Stimulated activated CD4-positive, alpha-beta T cell treated with anti-CD3 and anti-CD28 coated beads, Interleukin-15, amount 100 ng/mL, for 24 hours (primary cell): ENCODE data around the gene MYEOV.

ENCODE experiments used
- DNase-seq: peaks from one replicate; pipeline ENCODE4 v3.0.0-alpha.2; 2020

Gene MYEOV

DNA sequence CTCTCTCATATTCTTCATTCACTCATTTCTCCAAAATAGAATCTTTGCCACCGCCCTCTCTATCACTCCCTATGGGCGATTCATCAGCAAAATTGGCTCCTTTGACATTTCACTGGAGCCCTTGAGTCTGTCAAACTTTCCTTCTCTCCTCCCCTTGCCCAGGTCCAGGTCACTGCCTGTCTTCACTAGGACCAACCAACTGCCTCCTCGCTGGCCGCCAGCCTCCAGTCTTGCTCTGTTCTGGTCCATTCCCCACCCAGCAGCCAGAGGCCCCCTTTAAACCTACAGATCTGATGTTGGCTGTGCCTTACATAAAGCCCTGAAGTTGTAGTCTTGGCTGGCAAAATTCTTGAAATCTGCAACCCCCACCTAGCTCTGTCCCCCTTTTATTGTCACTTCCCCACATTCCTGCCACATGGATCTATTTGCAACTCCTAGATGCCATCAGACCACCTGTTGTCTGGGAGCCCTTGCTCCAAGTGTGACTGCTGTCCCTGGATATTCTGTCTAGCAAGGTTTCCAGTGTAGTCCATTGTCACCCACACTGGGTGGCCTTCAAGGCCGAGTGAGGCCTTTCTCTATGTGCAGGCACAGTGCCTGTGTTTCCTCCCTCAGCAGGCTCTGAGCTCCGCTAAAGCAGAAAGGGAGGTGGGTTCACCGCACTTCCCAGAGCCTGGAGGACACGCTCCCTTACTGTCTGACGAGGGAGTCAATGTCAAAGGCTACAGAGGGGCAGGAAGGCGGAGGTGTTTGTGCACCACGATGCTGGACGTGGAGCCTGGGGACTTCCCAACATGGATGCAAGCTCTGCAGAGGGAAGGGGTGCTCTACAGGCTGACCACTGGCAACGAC is 25.5 kb downstream of the MYEOV start:
- no peak for DNase-seq

DNA sequence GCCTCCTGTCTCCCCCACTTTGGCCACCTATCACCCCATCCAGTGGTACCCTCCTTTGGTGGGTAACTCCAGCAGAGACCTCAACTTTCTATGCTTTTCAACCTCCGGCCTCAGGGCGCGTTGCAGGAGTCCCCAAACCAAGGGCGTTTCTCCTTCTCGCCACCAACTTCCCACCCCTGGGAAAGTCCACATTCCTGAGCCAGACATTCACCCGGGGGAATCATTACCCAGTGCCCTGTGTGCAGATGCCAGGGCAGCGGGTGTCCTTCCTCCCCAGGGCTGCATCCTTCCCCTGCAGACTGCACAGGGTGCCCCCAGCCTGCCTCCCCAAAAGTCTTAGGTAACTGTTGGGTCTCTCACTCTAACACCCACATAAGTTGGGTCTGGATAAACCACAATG is 26.4 kb downstream of the MYEOV start:
- no peak for DNase-seq

GRCh38 chr11:69320756-69321741 is 27.1 kb downstream of the MYEOV start:
- no peak for DNase-seq

DNA sequence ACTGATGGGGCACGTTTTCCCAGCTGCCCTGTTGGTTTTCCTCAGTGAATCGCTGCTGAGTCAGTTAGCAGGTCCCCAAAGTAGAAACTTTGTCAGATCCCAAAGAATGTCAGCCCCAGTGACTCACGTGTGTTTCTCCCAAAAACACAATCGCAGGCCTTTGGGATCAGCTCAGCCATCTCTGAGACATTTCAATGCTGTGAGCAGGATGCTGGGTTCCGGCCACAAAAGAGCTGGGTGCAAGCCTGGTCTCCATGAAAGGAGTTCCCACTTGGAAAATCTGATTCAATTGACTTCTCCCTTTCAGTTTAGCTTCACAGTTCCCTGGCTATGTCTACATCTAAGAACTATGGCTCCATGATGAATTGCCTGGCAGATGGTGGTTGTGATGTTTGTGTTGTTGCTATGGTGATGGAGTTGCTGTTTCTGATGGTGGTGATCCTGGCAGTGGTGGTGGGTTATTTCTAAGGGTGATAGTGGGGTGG is 28.0 kb downstream of the MYEOV start:
- DNase-seq, result no peak

DNA sequence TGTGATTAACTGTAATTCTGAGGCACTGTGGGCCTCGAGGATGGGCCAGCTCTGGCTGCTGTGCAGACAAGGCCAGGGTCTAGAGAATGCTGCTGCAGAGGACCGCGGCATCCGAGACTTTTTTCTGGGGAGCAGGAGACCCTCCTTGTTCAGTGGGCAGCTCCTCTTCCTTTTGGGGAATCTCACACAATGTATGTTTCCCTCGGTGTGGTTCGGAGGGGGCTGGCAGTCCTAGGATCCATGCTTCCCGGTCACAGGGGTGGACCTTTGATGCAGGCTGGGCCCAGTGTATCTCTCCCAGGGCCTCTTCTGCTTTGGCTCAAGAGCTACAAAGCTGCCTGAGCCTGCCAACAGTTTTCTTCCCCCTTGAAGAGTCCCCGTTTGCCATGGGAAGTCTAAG is 31.5 kb downstream of the MYEOV start:
- DNase-seq, result no peak

DNA sequence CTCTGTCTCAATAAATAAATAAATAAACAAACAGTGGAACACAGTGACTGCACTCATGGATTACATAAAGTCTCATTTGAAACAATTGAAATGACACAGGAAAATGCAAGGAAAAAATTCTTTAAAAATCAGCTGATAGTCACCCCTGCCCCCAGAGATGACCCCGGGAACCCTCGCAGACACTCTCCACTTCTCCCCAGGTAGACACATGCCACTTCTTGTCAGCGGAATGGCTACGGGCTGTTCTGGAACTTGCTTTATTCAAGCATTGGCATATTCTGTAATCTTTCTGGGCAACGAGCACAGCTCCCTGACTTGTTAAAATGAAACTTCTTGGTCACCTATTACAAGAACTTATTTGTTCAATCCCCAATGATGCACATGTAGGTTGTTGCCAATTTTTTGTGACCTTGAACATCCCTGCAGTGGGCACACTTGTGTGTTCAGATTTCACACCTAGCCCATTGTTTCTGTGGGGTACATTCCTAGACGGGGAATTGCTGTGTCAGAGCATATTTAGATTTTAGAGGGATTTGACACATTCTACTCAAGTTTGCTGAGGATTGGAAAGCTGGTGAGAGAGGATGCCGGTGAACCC is 32.8 kb downstream of the MYEOV start:
- no peak for DNase-seq

DNA sequence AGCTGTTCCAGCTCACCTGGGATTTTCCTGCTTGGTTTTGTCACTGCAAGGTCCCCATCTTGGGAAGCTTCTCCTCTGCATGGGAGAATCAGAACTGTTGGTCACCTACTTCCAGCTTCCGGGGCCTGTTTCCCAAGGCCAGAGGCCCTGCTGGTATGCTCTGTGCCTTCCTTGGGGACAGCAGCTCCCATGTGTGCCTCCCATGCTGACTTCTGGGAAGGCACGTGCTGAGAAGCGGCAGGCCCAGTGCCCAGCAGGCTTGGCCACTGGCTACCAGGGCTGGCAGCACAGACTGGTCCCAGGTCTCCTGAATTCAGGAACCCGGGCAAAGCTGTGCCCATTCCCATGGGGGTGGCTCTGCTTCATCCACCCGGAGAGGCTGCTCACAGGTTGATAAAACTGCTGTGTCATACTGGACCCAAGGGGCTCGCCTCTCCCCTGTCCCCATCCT is 33.8 kb downstream of the MYEOV start:
- DNase-seq, result no peak

GRCh38 chr11:69328231-69328630 is 34.3 kb downstream of the MYEOV start:
- no peak for DNase-seq

- no peak for DNase-seq
Observed at GRCh38 chr11:69329581-69329980, 35.6 kb downstream of the MYEOV start.

GRCh38 chr11:69330330-69330729 is 36.4 kb downstream of the MYEOV start:
- no peak for DNase-seq

DNA sequence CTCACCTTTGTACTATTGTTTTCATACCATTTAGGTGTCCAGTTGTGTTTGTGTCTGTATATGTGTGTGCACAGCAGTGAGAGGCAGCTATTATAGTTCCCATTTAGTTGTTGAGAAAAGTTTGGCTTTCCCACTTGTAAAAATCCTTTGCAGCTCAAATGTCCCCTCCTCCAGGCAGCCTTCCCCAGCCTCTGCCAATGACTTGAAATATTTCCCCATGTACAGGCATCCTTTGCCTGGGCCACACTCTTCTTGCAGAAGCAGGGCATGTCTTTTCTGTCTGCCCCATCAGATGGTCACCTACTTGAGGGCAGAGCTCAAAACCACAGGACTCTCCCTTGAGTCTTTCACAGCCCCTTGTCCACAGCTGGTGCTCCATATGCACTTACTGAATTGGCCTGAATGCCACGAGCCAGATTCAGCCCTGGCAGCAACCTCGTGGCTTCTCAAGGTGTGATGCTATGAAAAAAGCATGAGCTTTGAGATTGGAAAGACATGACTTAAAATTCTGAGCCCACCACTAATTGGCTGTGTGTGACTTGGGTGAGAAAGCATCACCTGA is 39.3 kb downstream of the MYEOV start:
- no peak for DNase-seq

DNA sequence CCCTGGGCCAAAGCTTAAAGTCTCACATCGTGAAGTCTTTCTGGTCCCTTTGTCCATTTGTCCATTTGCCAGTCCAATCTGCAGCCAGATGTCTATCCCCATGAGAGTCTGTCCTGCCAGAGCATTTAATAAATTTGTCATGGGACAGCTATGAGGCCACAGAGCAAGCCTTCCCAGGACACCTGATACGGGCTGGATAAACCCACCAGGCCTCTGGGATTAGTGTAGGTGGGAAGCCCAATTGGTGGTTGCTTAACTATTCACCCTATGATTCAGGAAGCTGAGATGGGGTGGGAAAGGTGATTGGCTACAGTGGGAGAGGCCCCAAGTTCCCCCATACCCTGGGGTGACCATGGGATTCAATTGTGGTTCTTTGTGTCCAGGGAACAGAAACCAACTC is 39.9 kb downstream of the MYEOV start:
- DNase-seq, result no peak

- no peak for DNase-seq
Observed at GRCh38 chr11:69335007-69335780, 41.2 kb downstream of the MYEOV start.

DNA sequence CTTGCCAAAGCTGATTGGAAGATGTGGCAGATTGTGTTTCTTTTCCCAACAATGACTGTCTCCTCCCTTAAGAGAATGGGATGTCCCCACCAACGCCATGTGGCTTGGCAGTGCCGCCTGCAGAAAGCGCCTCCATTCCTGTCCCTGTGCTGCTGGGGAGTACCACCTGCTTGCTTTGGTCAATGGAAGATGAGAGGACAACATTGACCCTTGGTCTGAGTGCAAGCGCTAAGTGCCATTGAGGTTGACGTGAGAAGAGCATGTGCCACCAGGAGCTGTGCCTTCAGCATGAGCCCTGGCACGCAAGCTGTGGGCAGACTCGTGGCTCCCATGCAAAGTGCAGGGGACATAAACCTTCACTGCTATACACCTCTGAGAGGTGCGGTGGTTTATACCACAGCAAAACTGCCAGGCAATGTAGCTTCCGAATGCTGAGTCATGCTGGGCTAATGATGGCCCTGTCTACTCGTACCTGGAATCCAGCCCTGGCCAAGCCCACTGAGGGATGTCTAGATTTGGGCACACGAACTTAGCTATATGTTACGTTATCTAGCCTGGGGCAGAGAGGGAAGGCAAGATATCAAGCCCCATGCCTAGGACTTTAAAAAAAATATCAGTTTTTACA is 41.9 kb downstream of the MYEOV start:
- no peak for DNase-seq

GRCh38 chr11:69337211-69337721 is 43.3 kb downstream of the MYEOV start:
- DNase-seq, result peak; percentile 56

GRCh38 chr11:69339041-69339733 is 45.2 kb downstream of the MYEOV start:
- peak; percentile 9 for DNase-seq

DNA sequence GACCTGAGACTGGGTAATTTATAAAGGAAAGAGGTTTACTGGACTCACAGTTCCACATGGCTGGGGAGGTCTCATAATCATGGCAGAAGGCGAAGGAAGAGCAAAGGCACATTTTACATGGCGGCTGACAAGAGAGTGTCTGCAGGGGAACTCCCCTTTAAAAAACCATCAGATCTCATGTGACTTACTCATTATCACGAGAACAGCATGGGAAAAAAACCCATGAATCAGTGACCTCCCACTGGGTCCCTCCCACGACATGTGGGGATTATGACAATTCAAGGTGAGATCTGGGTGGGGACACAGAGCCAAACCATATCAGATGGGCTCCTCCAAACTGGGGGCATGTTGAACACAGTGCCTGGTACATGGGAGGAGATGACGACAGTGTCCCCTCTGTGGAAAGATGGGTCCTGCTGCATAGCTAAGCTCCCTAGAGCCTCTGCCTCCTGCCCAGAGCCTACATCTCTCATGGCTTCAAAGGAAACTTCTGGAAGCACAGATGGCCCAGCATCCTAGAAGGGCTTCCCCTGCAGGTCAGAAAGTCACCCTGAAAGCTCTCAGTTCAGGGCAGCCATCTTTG is 46.1 kb downstream of the MYEOV start:
- no peak for DNase-seq

DNA sequence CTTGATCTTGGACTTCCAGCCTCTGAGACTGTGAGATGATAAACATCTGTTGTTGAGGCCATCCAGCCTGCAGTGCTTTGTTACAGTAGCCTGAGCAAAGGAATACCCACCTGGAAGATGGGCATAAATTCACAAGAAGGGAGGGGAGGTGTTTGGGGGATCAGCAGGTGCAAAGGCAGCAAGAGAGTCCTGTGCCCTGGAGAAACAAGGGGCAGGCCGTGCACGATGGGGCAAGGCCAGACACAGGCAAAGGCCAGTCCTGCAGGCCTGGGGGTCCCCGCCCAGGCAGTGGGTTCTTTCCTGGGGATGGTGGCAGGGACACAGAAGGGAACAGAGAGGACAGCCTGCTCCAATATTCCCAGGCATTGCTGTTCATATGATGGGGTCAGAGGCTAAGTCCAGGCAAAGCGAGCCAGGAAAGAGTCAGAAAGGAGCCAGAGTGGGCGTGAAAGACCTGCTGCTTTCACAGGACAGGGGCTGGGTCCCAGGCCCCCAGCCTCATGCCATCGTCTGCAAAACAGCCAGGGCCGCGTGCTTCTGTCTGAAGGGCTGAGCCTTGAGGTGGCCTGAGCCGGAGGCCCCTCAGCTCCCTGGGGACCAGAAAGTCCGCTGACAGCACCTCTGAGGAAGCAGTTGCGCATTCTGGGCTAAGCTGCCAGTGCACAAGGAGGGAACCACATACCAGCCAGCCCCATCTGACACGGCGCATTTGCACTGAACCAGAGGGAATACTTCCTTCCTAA is 48.8 kb downstream of the MYEOV start:
- no peak for DNase-seq
